Pancreas (tissue), 10 donors: Measurements from ENCODE around the gene UBE3C. TPM values are rescaled to one million over a fixed set of nuclear protein-coding genes. Genes with fewer than 3 reads are reported as not detected.

ENCODE experiments used
- ATAC-seq, 4 donors: fragments of 200-7000 bp; cut with Tn5 transposase; one replicate each; pipeline versions ENCODE4 v1.8.0 to v1.9.1; 2020; ENCODE audit warnings: mild to moderate bottlenecking in 4 of 4, moderate library complexity in 4 of 4
- DNase-seq, 6 donors: peaks; one replicate each; pipeline ENCODE4 v3.0.0-alpha.2; 2020
- FAIRE-seq: peaks from 2 replicates; lab custom pipeline; 2012; peaks lifted over from hg19 to GRCh38; lab: Jason Lieb, UNC
- H3K27ac ChIP-seq, 4 donors: fragments of 200-600 bp; sonication (generic); 1 replicate in 3 of 4; 2 replicates in 1 of 4; pipeline versions ENCODE4 v1.5.0 to v1.8.0; 2020
- H3K27me3 ChIP-seq, 4 donors: fragments of 200-600 bp; one replicate each; pipeline ENCODE4 v1.8.0; 2021
- H3K36me3 ChIP-seq, 3 donors: fragments of 200-600 bp; sonication (generic) in 1 of 3; one replicate each; pipeline versions ENCODE4 v1.5.0 to v1.8.0; 2020 to 2021
- H3K4me1 ChIP-seq, 3 donors: fragments of 200-600 bp; one replicate each; pipeline ENCODE4 v1.8.0; 2021
- H3K4me3 ChIP-seq, 4 donors: fragments of 200-600 bp; sonication (generic) in 2 of 4; one replicate each; pipeline versions ENCODE4 v1.5.0 to v1.8.0; 2020 to 2021
- H3K9me3 ChIP-seq, 4 donors: fragments of 200-600 bp; one replicate each; pipeline ENCODE4 v1.8.0; 2021
- CTCF ChIP-seq, 4 donors: fragments of 200-600 bp; sonication (generic) in 3 of 4; IDR thresholded peaks; one replicate each; pipeline versions ENCODE4 v1.5.0 to v1.8.0; 2021; ENCODE audit warnings: antibody characterized with exemption in 4 of 4
- WGBS, 2 donors: extraction: QIAGEN DNeasy Blood & Tissue Kit; methylation state at CpG; one replicate each; pipeline ENCODE4 v1.1.7; 2013; 5-methylcytosine and 5-hydroxymethylcytosine counted together
- intact Hi-C, 3 donors: fragments of 100-400 bp; cut with DNase I; formaldehyde crosslinking; loops; one replicate each; pipeline versions ENCODE4 v1.11.1 to v1.14.2; 2022
- polyA plus RNA-seq, 2 donors: library from polyadenylated mRNA; stranded (reverse); fragments of 200-250 nt; gene quantifications; one replicate each; pipeline ENCODE4 v1.2.3, GENCODE V29; 2013
- total RNA-seq, 6 donors: library from RNA; stranded (reverse); fragmentation: NEBNext Ultra II Directional in 4 of 6; extraction: Animal tissue kit (Norgen Biotek cat#: 25700) in 4 of 6; gene quantifications; one replicate each; pipeline versions ENCODE4 v1.2.1 to v1.2.4, GENCODE V29; 2021 to 2023
- donor health status: healthy with polysubstance abuse.
- donor health status: DM: no; HTN: no; CAD: no; lungs with moderate emphysema.
- donor health status: DM: no; HTN: no; CAD: no.
- donor health status: control.
- donor health status: control.
- donor health status: Bipolar disorder and iron deficiency.
- donor health status: DM: yes; HTN: yes; CAD: no.
- donor health status: DM: no; HTN: no; CAD: no.
- donor health status: DM: no; HTN: no; CAD: no.
- donor health status: DM: yes; HTN: yes; CAD: no.

Gene UBE3C
- total and polyA plus RNA-seq, 8 donors: 12.1 to 36.1 (median 23.1) TPM

- Histone ChIP-seq H3K27ac (no peak overlapping the region), H3K36me3 (peaks cover 0 to 54% (median 27%) of the 10 kb centered on the region in 3 donors), H3K9me3 (no peaks in the 10 kb centered on the region), H3K4me1 (no peaks in the 10 kb centered on the region), H3K27me3 (no peaks in the 10 kb centered on the region), H3K4me3 (no peak overlapping the region)
- DNase-seq (no peak), ATAC-seq (no peak), FAIRE-seq (no peak)
- WGBS, 2 donors: 91 to 97% methylated on average over 4 of the region's 4 CpGs
- intact Hi-C loops: no loop called here
- TF ChIP-seq CTCF (IDR thresholded peaks at IDR 0.05): no peak
These were observed 38.0 kb downstream of the UBE3C start for GRCh38 chr7:157176771-157177170.

GRCh38 chr7:157177333-157177982 is 38.7 kb downstream of the UBE3C start:
- ATAC-seq: no peak
- FAIRE-seq: no peak
- H3K36me3 ChIP-seq: peaks cover 0 to 58% (median 33%) of the 10 kb centered on the region in 3 donors
- H3K4me1 ChIP-seq: no peaks in the 10 kb centered on the region
- 90 to 91% methylated on average over 18 of the region's 18 CpGs for WGBS, 2 donors
- no peak overlapping the region for H3K27ac ChIP-seq
- intact Hi-C loops: no loop called here
- DNase-seq: no peak
- no peak for TF ChIP-seq CTCF (IDR thresholded peaks at IDR 0.05)
- no peaks in the 10 kb centered on the region for H3K27me3 ChIP-seq
- no peaks in the 10 kb centered on the region for H3K9me3 ChIP-seq
- H3K4me3 ChIP-seq: no peak overlapping the region

- ATAC-seq (no peak), FAIRE-seq (no peak), DNase-seq (no peak)
- 87 to 91% methylated on average over 7 of the region's 7 CpGs for WGBS, 2 donors
- no peak for TF ChIP-seq CTCF (IDR thresholded peaks at IDR 0.05)
- intact Hi-C loops: no loop called here
- H3K36me3 ChIP-seq: peaks cover 0 to 57% (median 33%) of the 10 kb centered on the region in 3 donors
- no peaks in the 10 kb centered on the region for H3K27me3 ChIP-seq
- H3K27ac ChIP-seq: no peak overlapping the region
- no peak overlapping the region for H3K4me3 ChIP-seq
- no peaks in the 10 kb centered on the region for H3K4me1 ChIP-seq
- H3K9me3 ChIP-seq: no peaks in the 10 kb centered on the region
These were observed 39.3 kb downstream of the UBE3C start for GRCh38 chr7:157177983-157178381.

- Histone ChIP-seq H3K36me3 (peaks cover 0 to 64% (median 37%) of the 10 kb centered on the region in 3 donors), H3K27me3 (no peaks in the 10 kb centered on the region), H3K4me3 (no peak overlapping the region), H3K27ac (no peak overlapping the region), H3K9me3 (no peaks in the 10 kb centered on the region), H3K4me1 (no peaks in the 10 kb centered on the region)
- intact Hi-C loops: no loop called here
- no peak for TF ChIP-seq CTCF (IDR thresholded peaks at IDR 0.05)
- DNase-seq (no peak), FAIRE-seq (no peak), ATAC-seq (no peak)
- 92 to 93% methylated on average over 15 of the region's 15 CpGs for WGBS, 2 donors
These were observed 45.1 kb downstream of the UBE3C start for GRCh38 chr7:157183832-157184231.

- FAIRE-seq: no peak
- no peak for TF ChIP-seq CTCF (IDR thresholded peaks at IDR 0.05)
- Histone ChIP-seq H3K36me3 (peaks cover 0 to 63% (median 27%) of the 10 kb centered on the region in 3 donors), H3K4me3 (no peak overlapping the region), H3K9me3 (no peaks in the 10 kb centered on the region), H3K27ac (no peak overlapping the region), H3K4me1 (peaks cover 0 to 5% (median 0%) of the 10 kb centered on the region in 3 donors), H3K27me3 (no peaks in the 10 kb centered on the region)
- DNase-seq: no peak
- WGBS, 2 donors: 75 to 77% methylated on average over 8 of the region's 8 CpGs
- intact Hi-C loops: no loop called here
- ATAC-seq: peak in 2 of 4 donors; percentile 50 to 63
These were observed 49.5 kb downstream of the UBE3C start for GRCh38 chr7:157188091-157188665.
